GM12801 (cell line): ENCODE data around the gene MB21D2.

Experiments used
- CTCF ChIP-seq: IDR thresholded peaks from one replicate; pipeline ENCODE4 v1.5.1; 2011; ENCODE audit warnings: control low read depth; ENCODE audit not compliant: insufficient read length; ENCODE audit errors: extremely low read depth

The MB21D2 gene

GRCh38 chr3:192913540-192913939, 4.1 kb downstream of the MB21D2 start:
- no peak for TF ChIP-seq CTCF

GRCh38 chr3:192911293-192911692, 6.4 kb downstream of the MB21D2 start:
- TF ChIP-seq CTCF, result no peak

GRCh38 chr3:192907784-192908183, 9.9 kb downstream of the MB21D2 start:
- no peak for TF ChIP-seq CTCF

GRCh38 chr3:192906940-192907339, 10.7 kb downstream of the MB21D2 start:
- TF ChIP-seq CTCF, result no peak

DNA sequence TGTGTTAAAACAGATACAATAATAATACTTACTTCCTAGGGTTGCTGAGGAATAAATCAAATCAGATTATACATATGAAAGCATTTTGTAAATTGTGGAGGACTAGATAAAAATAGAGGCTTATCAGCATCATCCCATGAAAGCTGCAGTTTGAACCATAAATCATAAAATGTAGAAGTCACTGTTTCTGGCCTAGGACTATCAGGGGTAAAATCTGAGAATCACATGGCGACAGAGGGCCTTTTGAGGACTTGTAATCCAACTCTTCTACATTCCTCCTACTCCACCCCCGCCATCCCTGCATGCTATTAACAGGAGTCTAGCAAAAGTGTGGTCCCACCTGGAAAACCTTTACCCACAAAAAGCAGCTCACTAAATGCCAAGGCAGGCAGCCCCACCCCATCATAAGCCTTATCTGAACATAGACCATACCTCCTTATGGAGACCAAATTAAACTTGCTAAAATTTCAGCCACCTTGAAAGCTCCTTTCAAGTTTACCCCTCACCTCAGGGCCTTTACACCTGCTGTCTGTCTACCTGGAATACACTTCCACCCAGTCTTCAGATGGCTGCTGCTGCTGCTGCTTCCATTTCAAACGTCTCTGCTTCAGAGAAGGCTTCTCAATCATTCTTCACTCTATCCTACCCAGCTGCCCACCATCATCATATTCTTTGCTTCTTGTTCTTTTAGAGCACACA, 11.5 kb downstream of the MB21D2 start:
- TF ChIP-seq CTCF, result no peak

DNA sequence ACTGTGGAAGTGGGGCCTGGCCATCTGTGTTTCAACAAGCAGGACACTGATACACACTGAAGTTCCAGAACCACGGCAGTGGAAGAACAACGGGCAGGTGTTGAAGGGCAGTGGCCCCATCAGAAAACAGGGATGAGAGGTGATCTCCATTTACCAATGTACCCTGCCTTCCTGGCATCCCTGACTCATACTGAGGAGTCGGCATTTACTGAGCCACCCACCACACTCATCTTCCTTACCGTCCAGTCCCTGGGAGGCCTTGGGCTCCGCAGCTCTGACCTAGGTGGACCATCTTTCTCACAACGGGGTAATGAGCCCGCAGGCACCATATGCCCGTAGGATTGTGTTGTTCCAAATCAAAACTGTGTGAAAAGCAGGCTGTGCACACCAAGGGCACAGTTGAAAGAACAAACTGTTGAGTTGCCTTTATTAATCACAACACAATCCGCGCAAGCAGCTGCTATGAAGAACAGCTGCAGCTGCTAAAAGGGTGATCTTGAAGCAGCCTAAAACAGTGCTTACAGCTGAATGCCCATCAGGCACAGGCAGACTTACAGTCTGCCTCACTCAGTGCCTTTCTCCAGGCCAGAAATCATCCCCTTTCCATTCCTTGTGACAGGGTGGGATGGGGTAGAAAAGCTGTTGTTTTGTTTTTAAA, 12.9 kb downstream of the MB21D2 start:
- TF ChIP-seq CTCF, result no peak

GRCh38 chr3:192902549-192902948, 15.1 kb downstream of the MB21D2 start:
- no peak for TF ChIP-seq CTCF
